HCT116 (cell line): ENCODE data around the gene CHID1. TPM values are rescaled to one million over a fixed set of nuclear protein-coding genes. Genes with fewer than 3 reads are reported as not detected.
A peak's percentile ranks its signal among the peaks of the same experiment; 100 is the strongest.

Experiments used
- ATAC-seq: fragments of 200-7000 bp; cut with Tn5 transposase; 2 replicates; pipeline ENCODE4 v1.9.1; 2020; ENCODE audit warnings: mild to moderate bottlenecking, moderate library complexity
- BruUV-seq: library from RNA; stranded (reverse); fragments of 400-500 nt; replicated peaks from 2 replicates; lab custom pipeline; 2021; lab: Mats Ljungman, UMichigan
- CTCF ChIA-PET: fragments of 300-600 bp; sonication (Branson Sonifier 250); formaldehyde crosslinking; loops from one replicate; lab custom pipeline; 2021; ENCODE audit warnings: antibody characterized with exemption; lab: Charles Lee
- POLR2A ChIA-PET: fragments of 300-600, 350-600 bp; sonication (Branson Sonifier 250); formaldehyde crosslinking; loops from one replicate; lab custom pipeline; 2021; ENCODE audit warnings: antibody characterized with exemption; lab: Charles Lee
- RAD21 ChIA-PET, 2 experiments: fragments of 300-600 bp; sonication (Branson Sonifier 250); formaldehyde crosslinking; loops; one replicate each; lab custom pipeline; 2023; ENCODE audit warnings: low total read pairs in 2 of 2; ENCODE audit not compliant: uncharacterized antibody in 2 of 2, unreplicated experiment in 2 of 2, low non-redundant PET in 1 of 2; lab: Charles Lee
- DNase-seq: peaks from one replicate; pipeline ENCODE4 v3.0.0-alpha.2; 2010; ENCODE audit warnings: low read depth, low spot score
- H2AFZ ChIP-seq: fragments of 200-600 bp; shearing (Covaris generic), sonication (generic); 2 replicates; pipeline ENCODE4 v1.6.1; 2017; ENCODE audit warnings: low read depth, mixed run types, mixed read lengths, antibody characterized with exemption, low read length; ENCODE audit not compliant: poor library complexity, severe bottlenecking
- H3K27ac ChIP-seq: 2 replicates; pipeline ENCODE4 v1.5.1; 2012; ENCODE audit warnings: low read depth, low read length
- H3K27me3 ChIP-seq: fragments of 200-600 bp; sonication (generic); 2 replicates; pipeline ENCODE4 v1.6.1; 2016; ENCODE audit warnings: mixed run types, low read length, mixed read lengths; ENCODE audit not compliant: insufficient read depth
- H3K36me3 ChIP-seq, 2 experiments: fragments of 200-500 bp in 1 of 2; fragments of 200-600 bp in 1 of 2; sonication (Bioruptor generic) in 1 of 2; sonication (generic) in 1 of 2; 2 replicates each; pipeline versions ENCODE4 v1.5.1 to v1.6.1; 2014 to 2016; ENCODE audit warnings: low read length in 2 of 2, inconsistent platforms in 1 of 2, mixed read lengths in 1 of 2, mixed run types in 1 of 2; ENCODE audit not compliant: insufficient read depth in 2 of 2, control insufficient read depth in 1 of 2
- H3K4me1 ChIP-seq, 2 experiments: fragments of 200-600 bp in 1 of 2; sonication (generic) in 1 of 2; 2 replicates each; pipeline versions ENCODE4 v1.5.1 to v1.6.1; 2012 to 2017; ENCODE audit warnings: low read length in 2 of 2, inconsistent platforms in 1 of 2, mild to moderate bottlenecking in 1 of 2, mixed read lengths in 1 of 2, mixed run types in 1 of 2, moderate library complexity in 1 of 2; ENCODE audit not compliant: insufficient read depth in 2 of 2, control insufficient read depth in 1 of 2
- H3K4me2 ChIP-seq: fragments of 200-600 bp; sonication (generic); 2 replicates; pipeline ENCODE4 v1.6.1; 2017; ENCODE audit warnings: mixed run types, low read length, mixed read lengths
- H3K4me3 ChIP-seq, 2 experiments: fragments of 200-600 bp in 1 of 2; sonication (generic) in 1 of 2; replicated peaks in 1 of 2; 2 replicates each; pipeline ENCODE4 v1.5.1; 2011 to 2016; ENCODE audit warnings: low read length in 2 of 2, control low read depth in 1 of 2, low read depth in 1 of 2, mild to moderate bottlenecking in 1 of 2, mixed read lengths in 1 of 2, mixed run types in 1 of 2
- H3K79me2 ChIP-seq: fragments of 200-600 bp; sonication (generic); 2 replicates; pipeline ENCODE4 v1.6.1; 2017; ENCODE audit warnings: mild to moderate bottlenecking, mixed run types, low read length, moderate library complexity, mixed read lengths; ENCODE audit not compliant: insufficient read depth
- H3K9ac ChIP-seq: fragments of 200-600 bp; sonication (generic); 2 replicates; pipeline ENCODE4 v1.6.1; 2016; ENCODE audit warnings: low read length, mixed read lengths
- H3K9me2 ChIP-seq: fragments of 200-600 bp; sonication (generic), shearing (Covaris generic); 2 replicates; pipeline ENCODE4 v1.6.1; 2017; ENCODE audit warnings: mixed run types, mild to moderate bottlenecking, moderate library complexity; ENCODE audit not compliant: insufficient read depth
- H3K9me3 ChIP-seq, 2 experiments: fragments of 200-500 bp in 1 of 2; fragments of 200-600 bp in 1 of 2; sonication (Bioruptor generic) in 1 of 2; sonication (generic) in 1 of 2; 2 replicates each; pipeline ENCODE4 v1.6.1; 2014 to 2017; ENCODE audit warnings: low read length in 2 of 2, mixed read lengths in 2 of 2, inconsistent platforms in 1 of 2, low read depth in 1 of 2, mild to moderate bottlenecking in 1 of 2, mixed run types in 1 of 2, moderate library complexity in 1 of 2; ENCODE audit not compliant: control insufficient read depth in 1 of 2, insufficient read depth in 1 of 2
- H4K20me1 ChIP-seq: fragments of 200-600 bp; sonication (generic), shearing (Covaris generic); 2 replicates; pipeline ENCODE4 v1.6.1; 2017; ENCODE audit warnings: mixed run types, mild to moderate bottlenecking, moderate library complexity; ENCODE audit not compliant: insufficient read depth
- CTCF ChIP-seq, 3 experiments: fragments of 200-600 bp in 1 of 3; sonication (generic) in 1 of 3; IDR thresholded peaks in 2 of 3; conservative IDR thresholded peaks in 1 of 3; 2 replicates each; pipeline ENCODE4 v1.5.1; 2012 to 2017; ENCODE audit warnings: low read depth in 2 of 3, low read length in 2 of 3, antibody characterized with exemption in 1 of 3, borderline replicate concordance in 1 of 3, control low read depth in 1 of 3, mild to moderate bottlenecking in 1 of 3, mixed read lengths in 1 of 3, mixed run types in 1 of 3, moderate library complexity in 1 of 3; ENCODE audit not compliant: insufficient read depth in 1 of 3
- ELF1 ChIP-seq: IDR thresholded peaks from 2 replicates; pipeline ENCODE4 v1.6.1; 2012; ENCODE audit warnings: low read depth, borderline replicate concordance
- POLR2A ChIP-seq: IDR thresholded peaks from 2 replicates; pipeline ENCODE4 v1.7.0; 2011; ENCODE audit warnings: borderline replicate concordance; ENCODE audit not compliant: insufficient read depth, insufficient read length; ENCODE audit errors: extremely low read depth
- POLR2AphosphoS5 ChIP-seq: IDR thresholded peaks from 2 replicates; pipeline ENCODE4 v1.6.1; 2011; ENCODE audit warnings: mild to moderate bottlenecking, low read depth, low read length, moderate library complexity
- REST ChIP-seq: IDR thresholded peaks from 2 replicates; pipeline ENCODE4 v1.6.1; 2012; ENCODE audit warnings: low read depth
- SIN3A ChIP-seq: IDR thresholded peaks from 2 replicates; pipeline ENCODE4 v1.6.1; 2012; ENCODE audit warnings: low read depth
- SP1 ChIP-seq: IDR thresholded peaks from 2 replicates; pipeline ENCODE4 v1.6.1; 2012; ENCODE audit warnings: low read depth
- SRF ChIP-seq: IDR thresholded peaks from 2 replicates; pipeline ENCODE4 v1.6.1; 2012; ENCODE audit warnings: low read depth
- ZBTB33 ChIP-seq: IDR thresholded peaks from 2 replicates; pipeline ENCODE4 v1.6.1; 2011; ENCODE audit warnings: mild to moderate bottlenecking, low read length, moderate library complexity; ENCODE audit not compliant: insufficient replicate concordance; ENCODE audit errors: extremely low read depth
- ZFX ChIP-seq: fragments of 450-650 bp; IDR thresholded peaks from 2 replicates; pipeline ENCODE4 v1.6.1; 2017
- intact Hi-C: fragments of 100-400 bp; cut with micrococcal nuclease; formaldehyde crosslinking; loops from 2 replicates; pipeline ENCODE4 v1.10.0; 2022
- total RNA-seq: library from RNA; stranded (reverse); gene quantifications from one replicate; pipeline ENCODE4 v1.2.1, GENCODE V29; 2021; ENCODE audit not compliant: unreplicated experiment

CHID1 gene
- total RNA-seq, 1 experiment from 2014 or later, result 102 TPM

- no peak for ATAC-seq
- Histone ChIP-seq H3K4me1 (peaks cover 26 to 46% of the 10 kb centered on the region in 2 experiments), H3K27ac (peak within 1 kb of the TSS; percentile 81; the same call in 1 of the 2 replicates), H3K9me2 (no peaks in the 10 kb centered on the region), H2AFZ (no peak within 1 kb of the TSS), H3K36me3 (peaks cover 0 to under 1% of the 10 kb centered on the region in 2 experiments; a peak in 1 of 4 replicates), H4K20me1 (no peaks in the 10 kb centered on the region), H3K4me3 (peak within 1 kb of the TSS; percentile 65 to 77), H3K27me3 (no peaks in the 10 kb centered on the region), H3K4me2 (peak within 1 kb of the TSS; percentile 81), H3K79me2 (peaks cover 22% of the 10 kb centered on the region), H3K9ac (peak within 1 kb of the TSS; percentile 90), H3K9me3 (no peaks in the 10 kb centered on the region)
- no peak for DNase-seq
- ChIA-PET CTCF (interaction anchor here (1.2 to 1.4 kb wide), 2 partner anchors 9 to 26 kb away, joined by 3 read pairs; partner anchors contain the start of gene RPLP2), RAD21 (no interaction called here), POLR2A (interaction anchor here (0.7 to 2.7 kb wide), 14 partner anchors 7 to 92 kb away, joined by 3 to 45 read pairs (median 8); partner anchors contain the start of genes CD151, CHID1, CRACR2B and POLR2L)
- TSS peak; percentile 64 for BruUV-seq
- intact Hi-C loops, result no loop called here
- TF ChIP-seq SIN3A (no peak), CTCF (IDR thresholded peaks at IDR 0.05 in 2 of 3, conservative IDR thresholded peaks at IDR 0.05 in 1 of 3; ENCODE audit: borderline replicate concordance in 1 of 3, insufficient read depth in 1 of 3, low read depth in 2 of 3, low read length in 2 of 3) (no peak), ZFX (no peak), REST (no peak), SRF (no peak), ELF1 (no peak), POLR2AphosphoS5 (no peak), SP1 (no peak), POLR2A (no peak), ZBTB33 (no peak)
These were observed 92.0 kb downstream of the CHID1 start, which contains the start of gene PNPLA2 for GRCh38 chr11:818396-819128. PNPLA2 (plus strand) TSS chr11:818914; CDS start chr11:819719, 805 bp downstream.
